SK-N-MC (cell line): ENCODE results near the gene TBC1D17.

Experiments used
- EZH2 ChIP-seq: fragments of 200-600 bp; sonication (generic); IDR thresholded peaks from one replicate; pipeline ENCODE4 v1.6.1; 2017; ENCODE audit warnings: antibody characterized with exemption
- POLR2AphosphoS5 ChIP-seq: IDR thresholded peaks from 2 replicates; pipeline ENCODE4 v1.6.1; 2012; ENCODE audit warnings: mild to moderate bottlenecking, low read depth, low read length, borderline replicate concordance

DNA sequence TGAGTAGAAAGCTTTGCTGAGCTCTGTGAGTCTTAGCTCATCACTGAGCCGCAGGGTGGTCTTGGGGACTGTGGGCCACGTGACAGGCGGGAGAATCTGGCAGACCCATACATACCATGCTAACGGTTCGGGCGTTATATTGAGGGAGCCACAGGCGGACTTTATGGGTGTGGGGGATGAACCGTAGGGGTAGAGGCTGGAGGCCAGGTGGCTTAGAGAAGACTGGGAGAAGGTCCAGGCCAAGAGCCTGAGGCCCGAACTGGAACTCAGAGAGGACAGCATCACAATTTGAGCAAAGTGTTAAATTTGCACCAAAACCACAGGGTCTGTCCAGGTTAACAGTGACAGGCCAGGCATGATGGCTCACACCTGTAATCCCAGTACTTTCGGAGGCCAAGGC lies 36.2 kb downstream of the TBC1D17 start:
- TF ChIP-seq EZH2 (no peak), POLR2AphosphoS5 (no peak)
